A673 (cell line): ENCODE measurements around the gene LRRC55. TPM values are rescaled to one million over a fixed set of nuclear protein-coding genes. Genes with fewer than 3 reads are reported as not detected.

ENCODE experiments used
- BruUV-seq: library from RNA; stranded (reverse); fragments of 400-500 nt; replicated peaks from 2 replicates; lab custom pipeline; 2021; lab: Mats Ljungman, UMichigan
- CTCF ChIA-PET: fragments of 300-600 bp; sonication (Branson Sonifier 250); formaldehyde crosslinking; loops from one replicate; lab custom pipeline; 2022; ENCODE audit warnings: antibody characterized with exemption; lab: Charles Lee
- POLR2A ChIA-PET: fragments of 300-600 bp; sonication (Branson Sonifier 250); formaldehyde crosslinking; loops from one replicate; lab custom pipeline; 2022; ENCODE audit warnings: antibody characterized with exemption; ENCODE audit not compliant: low non-redundant PET; lab: Charles Lee
- DNase-seq: peaks from one replicate; pipeline ENCODE4 v3.0.0-alpha.2; 2015; ENCODE audit warnings: low spot score
- H3K27ac ChIP-seq: fragments of 200-600 bp; sonication (generic); 2 replicates; pipeline ENCODE4 v1.5.1; 2016; ENCODE audit warnings: mixed run types, low read depth, mild to moderate bottlenecking, mixed read lengths, antibody characterized with exemption, low read length; ENCODE audit not compliant: poor library complexity, severe bottlenecking
- H3K27me3 ChIP-seq: fragments of 200-600 bp; sonication (generic); replicated peaks from 2 replicates; pipeline ENCODE4 v1.6.1; 2017; ENCODE audit warnings: mixed run types, low read depth, mild to moderate bottlenecking, mixed read lengths, antibody characterized with exemption, low read length; ENCODE audit not compliant: insufficient read depth, poor library complexity
- H3K36me3 ChIP-seq: fragments of 200-600 bp; sonication (generic); 2 replicates; pipeline ENCODE4 v1.6.1; 2016; ENCODE audit warnings: mixed run types, mild to moderate bottlenecking, mixed read lengths, antibody characterized with exemption, low read length; ENCODE audit not compliant: insufficient read depth, poor library complexity, severe bottlenecking
- H3K4me1 ChIP-seq: fragments of 200-600 bp; sonication (generic); 2 replicates; pipeline ENCODE4 v1.6.1; 2017; ENCODE audit warnings: mixed run types, mild to moderate bottlenecking, mixed read lengths, antibody characterized with exemption, low read length; ENCODE audit not compliant: insufficient read depth, poor library complexity, severe bottlenecking
- H3K4me3 ChIP-seq: fragments of 200-600 bp; sonication (generic); 2 replicates; pipeline ENCODE4 v1.5.1; 2016; ENCODE audit warnings: low read depth, mixed run types, mild to moderate bottlenecking, mixed read lengths, low read length; ENCODE audit not compliant: poor library complexity, severe bottlenecking
- H3K9me3 ChIP-seq: fragments of 200-600 bp; sonication (generic); 2 replicates; pipeline ENCODE4 v1.6.1; 2016; ENCODE audit warnings: mixed run types, low read depth, mild to moderate bottlenecking, mixed read lengths, antibody characterized with exemption, low read length; ENCODE audit not compliant: poor library complexity, severe bottlenecking
- EZH2 ChIP-seq: fragments of 200-600 bp; sonication (generic); IDR thresholded peaks from 2 replicates; pipeline ENCODE4 v1.6.1; 2017; ENCODE audit warnings: borderline replicate concordance, low read depth, mild to moderate bottlenecking, mixed read lengths, antibody characterized with exemption, low read length; ENCODE audit not compliant: poor library complexity, severe bottlenecking
- intact Hi-C: fragments of 100-400 bp; cut with micrococcal nuclease; formaldehyde crosslinking; loops from one replicate; pipeline ENCODE4 v1.10.0; 2022; ENCODE audit not compliant: unreplicated experiment
- total RNA-seq: library from RNA; stranded (reverse); gene quantifications from 2 replicates; pipeline ENCODE4 v1.2.3, GENCODE V29; 2021
- TF ChIP-seq, protein P1 (sequence below): fragments of 300-800, 200-600 bp; sonication (generic); conservative IDR thresholded peaks from 2 replicates; pipeline ENCODE4 v1.5.1; 2017; ENCODE audit warnings: low read depth, mild to moderate bottlenecking, antibody characterized with exemption, low read length, moderate library complexity, mixed read lengths

The LRRC55 gene
- total RNA-seq, 1 experiment from 2014 or later, result 3.0 TPM

GRCh38 chr11:57180081-57180561 is 1.6 kb upstream of the LRRC55 start:
- CTCF ChIA-PET, result no interaction called here
- BruUV-seq, result no TSS peak
- H3K4me3 ChIP-seq, result no peak overlapping the region
- intact Hi-C loops, result no loop called here
- peaks cover 10% of the 10 kb centered on the region for H3K27me3 ChIP-seq
- no peaks in the 10 kb centered on the region for H3K9me3 ChIP-seq
- no peaks in the 10 kb centered on the region for H3K4me1 ChIP-seq
- POLR2A ChIA-PET, result no interaction called here
- TF ChIP-seq, protein P1, sequence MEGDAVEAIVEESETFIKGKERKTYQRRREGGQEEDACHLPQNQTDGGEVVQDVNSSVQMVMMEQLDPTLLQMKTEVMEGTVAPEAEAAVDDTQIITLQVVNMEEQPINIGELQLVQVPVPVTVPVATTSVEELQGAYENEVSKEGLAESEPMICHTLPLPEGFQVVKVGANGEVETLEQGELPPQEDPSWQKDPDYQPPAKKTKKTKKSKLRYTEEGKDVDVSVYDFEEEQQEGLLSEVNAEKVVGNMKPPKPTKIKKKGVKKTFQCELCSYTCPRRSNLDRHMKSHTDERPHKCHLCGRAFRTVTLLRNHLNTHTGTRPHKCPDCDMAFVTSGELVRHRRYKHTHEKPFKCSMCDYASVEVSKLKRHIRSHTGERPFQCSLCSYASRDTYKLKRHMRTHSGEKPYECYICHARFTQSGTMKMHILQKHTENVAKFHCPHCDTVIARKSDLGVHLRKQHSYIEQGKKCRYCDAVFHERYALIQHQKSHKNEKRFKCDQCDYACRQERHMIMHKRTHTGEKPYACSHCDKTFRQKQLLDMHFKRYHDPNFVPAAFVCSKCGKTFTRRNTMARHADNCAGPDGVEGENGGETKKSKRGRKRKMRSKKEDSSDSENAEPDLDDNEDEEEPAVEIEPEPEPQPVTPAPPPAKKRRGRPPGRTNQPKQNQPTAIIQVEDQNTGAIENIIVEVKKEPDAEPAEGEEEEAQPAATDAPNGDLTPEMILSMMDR, result no peak
- no peak for TF ChIP-seq EZH2
- H3K36me3 ChIP-seq, result no peaks in the 10 kb centered on the region
- H3K27ac ChIP-seq, result no peak overlapping the region
- DNase-seq, result no peak

DNA sequence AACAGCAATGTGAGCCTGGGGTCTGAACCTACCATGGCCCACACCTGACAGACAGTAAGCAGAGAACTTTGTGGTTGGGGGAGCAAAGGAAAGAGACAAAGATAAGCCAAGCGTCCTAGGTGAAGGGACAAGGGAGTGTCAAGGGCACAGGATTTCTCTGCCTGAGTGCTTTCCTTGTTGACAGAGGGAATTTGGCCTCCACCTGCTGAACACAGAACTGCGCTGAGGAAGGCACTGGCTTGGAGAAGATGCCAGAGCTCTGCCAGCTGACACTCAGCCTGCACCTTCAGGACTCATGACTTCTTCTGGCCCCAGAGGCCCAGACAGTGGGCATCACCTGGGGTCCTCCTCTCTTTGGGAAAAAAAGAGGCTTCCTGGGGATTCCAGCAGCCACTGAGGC is 789 bp upstream of the LRRC55 start:
- Histone ChIP-seq H3K9me3 (no peaks in the 10 kb centered on the region), H3K27me3 (peaks cover 10% of the 10 kb centered on the region), H3K36me3 (no peaks in the 10 kb centered on the region), H3K4me3 (no peak overlapping the region), H3K27ac (no peak overlapping the region), H3K4me1 (no peaks in the 10 kb centered on the region)
- TF ChIP-seq, protein P1, result no peak
- TF ChIP-seq EZH2, result no peak
- intact Hi-C loops, result no loop called here
- no TSS peak for BruUV-seq
- ChIA-PET POLR2A (no interaction called here), CTCF (no interaction called here)
- DNase-seq, result no peak

GRCh38 chr11:57182896-57183295 is 1.1 kb downstream of the LRRC55 start:
- H3K27ac ChIP-seq, result no peak overlapping the region
- H3K9me3 ChIP-seq, result no peaks in the 10 kb centered on the region
- H3K4me3 ChIP-seq, result no peak overlapping the region
- H3K36me3 ChIP-seq, result no peaks in the 10 kb centered on the region
- DNase-seq, result no peak
- ChIA-PET CTCF (no interaction called here), POLR2A (no interaction called here)
- no TSS peak for BruUV-seq
- peaks cover 5% of the 10 kb centered on the region for H3K27me3 ChIP-seq
- no peaks in the 10 kb centered on the region for H3K4me1 ChIP-seq
- no peak for TF ChIP-seq EZH2
- TF ChIP-seq, protein P1, result no peak
- intact Hi-C loops, result no loop called here
